ENCODE measurements around the gene TCEA2.

DNA sequence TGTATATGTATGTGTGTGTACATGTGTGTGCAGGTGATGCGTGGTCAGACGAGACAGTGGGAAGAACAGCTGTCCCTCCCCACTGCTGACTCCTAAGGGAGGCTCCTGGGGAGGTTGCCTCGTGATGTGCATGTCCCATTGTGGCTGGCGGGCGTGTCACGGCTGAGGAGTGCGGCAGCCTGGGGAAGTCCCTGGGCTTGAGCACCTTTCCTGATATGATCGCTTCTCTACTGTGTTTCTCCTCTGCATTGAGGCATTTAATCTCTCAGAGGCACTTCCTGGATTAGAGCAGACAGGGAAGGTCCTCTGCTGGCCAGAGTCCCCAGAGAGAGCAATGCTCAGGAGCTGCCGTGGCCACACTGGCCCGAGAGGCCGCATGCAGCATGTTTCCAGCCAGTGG, 32.9 kb downstream of the TCEA2 start:
- TF ChIP-seq GATA3 (IDR thresholded peaks at IDR 0.05; ENCODE audit: low read depth, low read length), result no peak
- no peak for TF ChIP-seq GATA2 (IDR thresholded peaks at IDR 0.05; ENCODE audit: low read depth, low read length)
